GM19397 (cell line): ENCODE data around the gene CLIC3.
A peak's percentile ranks its signal among the peaks of the same experiment; 100 is the strongest.

Source experiments
- ATAC-seq: cut with Tn5 transposase; IDR thresholded peaks from one replicate; pipeline ENCODE4 v1.9.1; 2021; ENCODE audit warnings: mild to moderate bottlenecking, moderate library complexity; ENCODE audit not compliant: unreplicated experiment

Gene CLIC3

GRCh38 chr9:136955202-136955942 lies 41.0 kb downstream of the CLIC3 start:
- ATAC-seq, result no peak

GRCh38 chr9:136954270-136955083 lies 41.9 kb downstream of the CLIC3 start:
- ATAC-seq, result no peak

- no peak for ATAC-seq
These were observed 42.5 kb downstream of the CLIC3 start for GRCh38 chr9:136953771-136954269.

DNA sequence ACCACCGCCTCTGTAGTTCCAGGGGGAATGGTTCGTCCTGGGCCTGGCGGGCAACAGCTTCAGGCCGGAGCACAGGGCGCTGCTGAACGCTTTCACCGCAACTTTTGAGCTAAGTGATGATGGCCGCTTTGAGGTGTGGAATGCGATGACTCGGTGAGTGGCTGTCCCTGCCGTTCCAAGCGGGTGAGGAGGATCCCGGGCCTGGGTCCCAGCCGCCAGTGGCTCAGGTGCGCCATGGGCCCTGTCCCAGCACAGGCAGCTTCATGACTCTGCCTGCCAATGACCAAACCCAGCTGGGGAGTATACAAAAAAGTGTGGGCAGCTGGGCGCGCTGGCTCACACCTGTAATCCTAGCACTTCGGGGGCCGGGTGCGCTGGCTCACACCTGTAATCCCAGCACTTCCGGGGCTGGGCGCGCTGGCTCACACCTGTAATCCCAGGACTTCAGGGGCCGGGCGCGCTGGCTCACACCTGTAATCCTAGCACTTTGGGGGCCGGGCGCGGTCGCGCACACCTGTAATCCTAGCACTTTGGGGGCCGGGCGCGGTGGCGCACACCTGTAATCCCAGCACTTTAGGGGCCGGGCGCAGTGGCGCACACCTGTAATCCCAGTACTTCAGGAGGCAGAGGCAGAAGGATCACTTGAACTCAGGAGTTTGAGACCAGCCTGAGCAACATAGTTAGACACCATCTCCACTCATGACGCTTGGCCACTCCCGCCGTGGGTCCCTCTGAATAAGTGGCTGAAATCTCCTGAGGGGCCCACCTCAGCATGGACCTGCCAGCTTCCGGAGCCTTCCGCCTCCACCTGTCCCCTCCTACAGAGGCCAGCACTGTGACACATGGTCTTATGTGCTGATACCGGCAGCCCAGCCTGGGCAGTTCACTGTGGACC lies 43.2 kb downstream of the CLIC3 start:
- ATAC-seq, result no peak

DNA sequence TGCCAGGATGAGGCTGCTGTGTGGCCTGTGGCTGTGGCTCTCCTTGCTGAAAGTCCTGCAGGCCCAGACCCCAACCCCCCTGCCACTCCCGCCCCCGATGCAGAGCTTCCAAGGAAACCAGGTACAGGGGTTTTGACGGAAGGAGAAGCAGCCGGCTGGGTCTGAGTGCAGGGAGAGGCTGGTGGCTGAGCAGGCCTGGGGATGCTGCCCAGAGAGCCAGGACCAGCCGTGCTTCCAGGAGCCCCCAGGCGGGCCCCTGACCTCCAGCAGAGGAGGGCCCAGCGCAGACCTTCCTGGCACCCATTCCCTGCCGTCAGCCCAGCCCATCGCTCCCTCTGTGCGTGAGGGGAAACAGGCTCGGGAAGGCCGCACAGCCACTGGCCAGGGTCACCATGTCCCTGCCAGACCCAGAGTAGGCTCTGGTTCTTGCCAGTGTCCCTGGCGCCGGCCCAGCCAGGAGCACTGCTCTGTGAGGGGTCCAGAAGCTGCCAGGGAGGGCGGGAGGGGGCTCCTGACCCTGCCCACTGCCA lies 44.0 kb downstream of the CLIC3 start:
- no peak for ATAC-seq

GRCh38 chr9:136951541-136952320 lies 44.6 kb downstream of the CLIC3 start, which contains the start of gene LCN12:
LCN12 (plus strand) TSS chr9:136952273; CDS start chr9:136952328, 55 bp downstream.
- no peak for ATAC-seq

- ATAC-seq, result no peak
These were observed 45.6 kb downstream of the CLIC3 start for GRCh38 chr9:136950656-136951276.

DNA sequence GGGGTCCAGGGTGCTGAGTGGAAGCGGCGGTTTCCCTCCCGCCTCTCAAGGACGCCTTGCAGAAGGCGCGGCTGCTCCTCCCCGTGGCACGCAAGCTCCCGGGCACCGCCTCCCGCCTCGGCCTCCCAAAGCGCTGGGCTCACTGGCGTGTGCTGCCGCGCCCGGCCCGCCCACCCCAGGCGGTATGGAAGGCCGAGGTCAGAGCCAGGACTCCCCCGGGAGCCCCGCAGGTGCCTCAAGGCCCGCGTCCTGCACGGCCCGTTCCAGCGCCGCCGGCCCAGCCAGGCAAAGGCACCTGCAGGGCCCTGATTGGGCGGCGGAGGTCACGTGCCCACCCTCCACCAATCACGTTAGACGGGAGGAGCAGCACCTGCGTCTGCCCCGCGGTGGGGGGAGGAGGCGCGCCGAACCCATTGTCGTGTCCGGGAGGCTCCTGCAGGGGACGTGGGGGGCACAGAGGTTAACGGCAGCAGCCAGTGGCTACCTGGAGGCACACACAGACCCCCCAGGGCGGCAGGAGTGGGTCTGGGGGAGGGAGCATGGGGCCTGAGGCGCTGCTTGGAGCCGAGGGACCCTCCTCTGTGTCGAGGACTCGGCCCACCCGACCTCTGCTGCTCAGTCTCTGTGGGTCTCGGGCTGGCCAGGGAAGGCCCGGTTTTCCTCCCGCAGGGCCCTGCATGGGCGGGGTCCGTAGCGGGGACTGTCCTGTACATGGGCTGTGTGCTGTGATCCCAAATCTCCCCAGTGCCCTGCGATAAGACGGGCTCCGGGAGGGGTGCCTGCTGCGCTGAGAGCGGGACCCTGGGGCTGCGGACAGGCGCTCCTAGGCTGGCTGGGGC lies 46.3 kb downstream of the CLIC3 start:
- ATAC-seq, result peak; percentile 86

DNA sequence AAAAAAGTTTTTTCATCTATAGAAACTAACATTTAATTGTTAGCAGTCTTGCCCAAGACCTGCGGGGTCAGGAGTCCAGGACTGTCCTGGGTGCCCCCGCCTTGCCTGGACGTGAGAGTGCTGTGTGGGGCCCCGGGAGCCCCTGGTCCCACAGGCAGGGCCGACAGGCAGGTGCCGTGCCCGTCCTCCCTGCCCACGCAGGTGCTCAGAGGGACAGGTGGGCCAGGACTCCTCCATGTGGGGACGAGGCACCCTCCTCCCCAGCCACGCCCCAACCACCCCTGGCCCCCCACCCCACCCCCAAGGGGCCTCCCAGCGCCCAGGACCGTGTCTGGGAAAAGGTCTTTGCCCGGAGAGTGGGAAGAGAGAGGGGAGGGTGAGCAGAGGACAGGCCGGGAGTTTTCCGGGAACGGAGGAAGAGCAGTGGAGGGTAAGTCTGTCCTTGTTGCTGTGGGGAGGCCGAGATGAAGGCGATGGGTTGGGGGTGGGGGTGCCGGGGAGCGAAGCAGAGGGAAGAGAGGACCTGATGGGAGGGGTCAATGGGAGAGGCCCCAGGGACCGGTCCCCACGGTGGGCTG lies 47.0 kb downstream of the CLIC3 start:
- ATAC-seq, result no peak

DNA sequence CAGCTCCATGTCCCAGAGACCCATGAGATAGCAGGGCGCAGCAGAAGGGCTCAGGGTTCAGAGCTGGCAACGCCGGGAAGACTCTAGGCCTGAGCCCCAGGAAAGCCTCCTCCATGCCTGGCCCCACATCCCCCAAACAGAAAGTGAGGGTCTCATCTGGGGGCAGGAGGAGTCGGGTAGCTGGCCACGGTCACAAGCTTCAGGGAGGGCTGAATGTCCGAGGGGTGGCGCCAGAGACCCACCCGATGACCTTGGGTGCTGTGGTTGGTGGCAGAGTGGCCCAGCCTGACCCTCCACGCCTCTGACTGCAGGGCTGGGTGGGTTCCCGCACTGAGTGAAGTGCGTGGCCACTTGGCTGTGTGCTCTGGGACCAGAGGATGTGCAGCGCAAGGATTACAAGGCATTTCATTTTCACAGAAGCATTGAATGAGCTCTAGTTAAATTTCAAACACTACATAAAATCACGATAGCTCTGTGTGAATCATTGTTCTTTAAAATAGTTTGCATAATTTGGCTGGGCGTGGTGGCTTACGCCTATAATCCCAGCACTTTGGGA lies 48.3 kb downstream of the CLIC3 start:
- ATAC-seq, result no peak

- ATAC-seq, result no peak
These were observed 49.1 kb downstream of the CLIC3 start for GRCh38 chr9:136947028-136947891.

- no peak for ATAC-seq
These were observed 49.9 kb downstream of the CLIC3 start for GRCh38 chr9:136946228-136947027.

DNA sequence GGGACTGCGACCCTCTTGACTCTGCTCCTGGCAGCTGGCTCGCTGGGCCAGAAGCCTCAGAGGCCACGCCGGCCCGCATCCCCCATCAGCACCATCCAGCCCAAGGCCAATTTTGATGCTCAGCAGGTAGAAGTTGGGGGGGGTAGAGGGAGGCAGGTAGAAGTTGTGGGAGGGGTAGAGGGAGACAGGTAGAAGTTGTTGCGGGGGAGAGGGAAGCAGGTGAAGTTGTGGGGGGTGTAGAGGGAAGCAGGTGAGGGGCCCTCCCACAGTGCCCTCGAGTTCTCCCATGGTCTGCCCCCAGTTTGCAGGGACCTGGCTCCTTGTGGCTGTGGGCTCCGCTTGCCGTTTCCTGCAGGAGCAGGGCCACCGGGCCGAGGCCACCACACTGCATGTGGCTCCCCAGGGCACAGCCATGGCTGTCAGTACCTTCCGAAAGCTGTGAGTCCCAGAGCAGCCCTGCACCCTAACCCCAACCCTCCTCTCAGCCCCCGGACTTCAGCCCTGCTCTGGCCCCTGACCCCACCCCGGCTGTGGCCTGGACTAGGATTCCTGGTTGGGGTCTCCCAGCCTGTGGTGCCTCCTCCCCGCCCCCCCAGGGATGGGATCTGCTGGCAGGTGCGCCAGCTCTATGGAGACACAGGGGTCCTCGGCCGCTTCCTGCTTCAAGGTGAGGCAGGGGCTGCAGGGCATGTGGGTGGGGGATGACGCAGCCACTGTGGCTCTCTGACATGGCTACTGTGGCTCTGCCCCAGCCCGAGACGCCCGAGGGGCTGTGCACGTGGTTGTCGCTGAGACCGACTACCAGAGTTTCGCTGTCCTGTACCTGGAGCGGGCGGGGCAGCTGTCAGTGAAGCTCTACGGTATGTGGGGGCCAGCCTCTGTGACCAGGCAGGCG lies 50.8 kb downstream of the CLIC3 start:
- ATAC-seq, result no peak
